GM12878 (cell line): Measurements from ENCODE around the gene TMCO1. TPM values are rescaled to one million over a fixed set of nuclear protein-coding genes. Genes with fewer than 3 reads are reported as not detected.

Experiments
- ATAC-seq: fragments of 200-7000 bp; cut with Tn5 transposase; 3 replicates; pipeline ENCODE4 v1.9.1; 2020; ENCODE audit warnings: mild to moderate bottlenecking, moderate library complexity
- BruUV-seq: library from RNA; stranded (reverse); fragments of 400-500 nt; replicated peaks from 2 replicates; lab custom pipeline; 2021; lab: Mats Ljungman, UMichigan
- CTCF ChIA-PET: fragments of 300-600 bp; sonication (Branson Sonifier 250); formaldehyde crosslinking; extraction: SDS; loops from one replicate; lab custom pipeline; 2021; ENCODE audit warnings: inconsistent platforms; lab: Yijun Ruan, JAX
- POLR2A ChIA-PET: fragments of 350-600 bp; formaldehyde crosslinking; extraction: SDS; loops from one replicate; lab custom pipeline; 2021; ENCODE audit warnings: inconsistent platforms; lab: Charles Lee
- RAD21 ChIA-PET: fragments of 300-600 bp; sonication (Branson Sonifier 250); formaldehyde crosslinking; loops from one replicate; lab custom pipeline; 2023; ENCODE audit warnings: antibody characterized with exemption; ENCODE audit not compliant: unreplicated experiment; lab: Charles Lee
- SMC1A ChIA-PET: fragments of 300-600 bp; sonication (Branson Sonifier 250); formaldehyde crosslinking; loops from one replicate; lab custom pipeline; 2023; ENCODE audit not compliant: unreplicated experiment, uncharacterized antibody; lab: Charles Lee
- DNase-seq: peaks from one replicate; pipeline ENCODE4 v3.0.0-alpha.2; 2011; ENCODE audit warnings: low read depth, low spot score
- FAIRE-seq: peaks from 3 replicates; lab custom pipeline; 2011; peaks lifted over from hg19 to GRCh38; lab: Jason Lieb, UNC
- H2AFZ ChIP-seq: 2 replicates; pipeline ENCODE4 v1.6.0; 2011; ENCODE audit warnings: low read depth, low read length, control low read depth; ENCODE audit not compliant: control insufficient read depth
- H3K27ac ChIP-seq: 2 replicates; pipeline ENCODE4 v1.5.1; 2011; ENCODE audit warnings: control low read depth; ENCODE audit not compliant: control insufficient read depth, insufficient read depth
- H3K27me3 ChIP-seq, 2 experiments: replicated peaks in 1 of 2; 2 replicates each; pipeline versions ENCODE4 v1.6.0 to v1.6.1; 2011; ENCODE audit warnings: low read length in 1 of 2; ENCODE audit not compliant: control insufficient read depth in 2 of 2, insufficient read depth in 2 of 2
- H3K36me3 ChIP-seq, 2 experiments: 2 replicates each; pipeline ENCODE4 v1.5.1; 2011; ENCODE audit warnings: low read length in 1 of 2; ENCODE audit not compliant: control insufficient read depth in 2 of 2, insufficient read depth in 2 of 2
- H3K4me1 ChIP-seq: 2 replicates; pipeline ENCODE4 v1.6.1; 2011; ENCODE audit warnings: mild to moderate bottlenecking, low read length, moderate library complexity, mixed read lengths; ENCODE audit not compliant: control insufficient read depth, insufficient read depth
- H3K4me2 ChIP-seq: 2 replicates; pipeline ENCODE4 v1.6.0; 2011; ENCODE audit warnings: control low read depth; ENCODE audit not compliant: control insufficient read depth, insufficient read depth
- H3K4me3 ChIP-seq: fragments of 200-600 bp; sonication (generic); 2 replicates; pipeline ENCODE4 v1.5.1; 2016
- H3K79me2 ChIP-seq: 2 replicates; pipeline ENCODE4 v1.6.0; 2011; ENCODE audit warnings: low read length; ENCODE audit not compliant: control insufficient read depth, insufficient read depth
- H3K9ac ChIP-seq: 2 replicates; pipeline ENCODE4 v1.8.0; 2011; ENCODE audit warnings: low read length, control low read depth, mixed read lengths; ENCODE audit not compliant: control insufficient read depth, insufficient read depth
- H3K9me3 ChIP-seq: replicated peaks from 3 replicates; pipeline ENCODE4 v1.5.1; 2011; ENCODE audit warnings: mild to moderate bottlenecking, low read length; ENCODE audit not compliant: control insufficient read depth, insufficient read depth
- H4K20me1 ChIP-seq: 2 replicates; pipeline ENCODE4 v1.6.0; 2011; ENCODE audit not compliant: control insufficient read depth, insufficient read depth
- BMI1 ChIP-seq: fragments of 450-650 bp; IDR thresholded peaks from 2 replicates; pipeline ENCODE4 v1.6.1; 2016; ENCODE audit warnings: mild to moderate bottlenecking, moderate library complexity, borderline replicate concordance
- CBX3 ChIP-seq: fragments of 200-600 bp; sonication (generic); IDR thresholded peaks from 2 replicates; pipeline ENCODE4 v1.6.1; 2016; ENCODE audit warnings: low read depth, borderline replicate concordance
- CEBPB ChIP-seq, 2 experiments: fragments of 150-350 bp in 1 of 2; IDR thresholded peaks; 2 replicates each; pipeline ENCODE4 v1.6.1; 2012 to 2014; ENCODE audit warnings: low read depth in 2 of 2, low read length in 2 of 2, borderline replicate concordance in 1 of 2, inconsistent platforms in 1 of 2
- CEBPZ ChIP-seq: fragments of 150-350 bp; IDR thresholded peaks from 2 replicates; pipeline ENCODE4 v1.6.1; 2016; ENCODE audit warnings: low read depth, low read length
- CHD4 ChIP-seq: fragments of 200-600 bp; sonication (generic); IDR thresholded peaks from 2 replicates; pipeline ENCODE4 v1.6.1; 2016; ENCODE audit warnings: mild to moderate bottlenecking
- ESRRA ChIP-seq: IDR thresholded peaks from 2 replicates; pipeline ENCODE4 v1.6.1; 2012; ENCODE audit warnings: mild to moderate bottlenecking, low read length, improper control_type of control experiment
- ETV6 ChIP-seq, 2 experiments: fragments of 450-650 bp in 1 of 2; IDR thresholded peaks in 1 of 2; conservative IDR thresholded peaks in 1 of 2; 2 replicates each; pipeline ENCODE4 v1.6.1; 2014; ENCODE audit warnings: antibody characterized with exemption in 1 of 2, borderline replicate concordance in 1 of 2, low read depth in 1 of 2, mild to moderate bottlenecking in 1 of 2, moderate library complexity in 1 of 2
- HCFC1 ChIP-seq: fragments of 150-350 bp; IDR thresholded peaks from 2 replicates; pipeline ENCODE4 v1.6.1; 2014; ENCODE audit warnings: low read length
- IRF3 ChIP-seq: fragments of 450-650 bp; IDR thresholded peaks from 2 replicates; pipeline ENCODE4 v1.6.1; 2014; ENCODE audit warnings: mild to moderate bottlenecking
- JUNB ChIP-seq: IDR thresholded peaks from 2 replicates; pipeline ENCODE4 v1.6.1; 2016; ENCODE audit warnings: antibody characterized with exemption, mild to moderate bottlenecking
- LARP7 ChIP-seq: fragments of 450-650 bp; IDR thresholded peaks from 2 replicates; pipeline ENCODE4 v1.6.1; 2017; ENCODE audit warnings: mild to moderate bottlenecking
- MTA3 ChIP-seq: IDR thresholded peaks from 2 replicates; pipeline ENCODE4 v1.6.1; 2012; ENCODE audit warnings: low read length, inconsistent platforms, borderline replicate concordance
- MYB ChIP-seq: fragments of 150-350 bp; IDR thresholded peaks from 2 replicates; pipeline ENCODE4 v1.6.1; 2014; ENCODE audit warnings: mild to moderate bottlenecking, low read depth, low read length, borderline replicate concordance
- POLR2AphosphoS2 ChIP-seq: IDR thresholded peaks from 2 replicates; pipeline ENCODE4 v1.6.1; 2011; ENCODE audit warnings: low read depth, mild to moderate bottlenecking, low read length, improper control_type of control experiment, moderate library complexity
- RELA ChIP-seq: fragments of 450-650 bp; IDR thresholded peaks from 2 replicates; pipeline ENCODE4 v1.8.0; 2014; ENCODE audit warnings: borderline replicate concordance; ENCODE audit not compliant: partially characterized antibody
- SIX5 ChIP-seq: IDR thresholded peaks from 2 replicates; pipeline ENCODE4 v1.6.1; 2011; ENCODE audit warnings: mild to moderate bottlenecking, low read depth, low read length, moderate library complexity; ENCODE audit not compliant: severe bottlenecking
- STAT1 ChIP-seq: fragments of 450-650 bp; conservative IDR thresholded peaks from 2 replicates; pipeline ENCODE4 v1.6.1; 2014; ENCODE audit warnings: antibody characterized with exemption, mild to moderate bottlenecking
- SUZ12 ChIP-seq: fragments of 200-600 bp; sonication (generic); IDR thresholded peaks from one replicate; pipeline ENCODE4 v1.6.1; 2018; ENCODE audit warnings: antibody characterized with exemption, mild to moderate bottlenecking; ENCODE audit not compliant: unreplicated experiment
- YBX1 ChIP-seq: fragments of 450-650 bp; IDR thresholded peaks from 2 replicates; pipeline ENCODE4 v1.6.1; 2016; ENCODE audit warnings: antibody characterized with exemption
- ZNF207 ChIP-seq: fragments of 450-650 bp; IDR thresholded peaks from 2 replicates; pipeline ENCODE4 v1.6.1; 2014; ENCODE audit warnings: antibody characterized with exemption, mild to moderate bottlenecking, borderline replicate concordance
- WGBS: methylation state at CpG from one replicate; pipeline ENCODE4 v1.1.6; 2016; ENCODE audit warnings: low lambda C conversion rate; ENCODE audit not compliant: insufficient replicate concordance, insufficient coverage; ENCODE audit errors: missing lambda C conversion rate; 5-methylcytosine and 5-hydroxymethylcytosine counted together
- in situ Hi-C: fragments of 300-500 bp; cut with MboI; formaldehyde crosslinking; loops from 9 replicates; pipeline ENCODE4 v1.14.3; 2018; ENCODE audit warnings: mixed read lengths
- intact Hi-C: fragments of 100-400 bp; cut with micrococcal nuclease; formaldehyde crosslinking; loops from one replicate; pipeline ENCODE4 v1.14.2; 2022; ENCODE audit not compliant: unreplicated experiment
- polyA plus RNA-seq, 11 experiments: library from polyadenylated mRNA; depleted of rRNA in 4 of 11; unstranded in 6 of 11; stranded (reverse) in 5 of 11; fragments of >200 nt; fragmentation: Nextera tagmentation in 4 of 11; fragmentation: Illumina TruSeq in 1 of 11; extraction: Ambion mirVana in 4 of 11; extraction: Trizol in 1 of 11; gene quantifications; 1 replicate in 1 of 11; 2 replicates in 10 of 11; pipeline versions ENCODE4 v1.2.1 to v1.2.3, GENCODE V29; 2011 to 2016; ENCODE audit warnings: inconsistent platforms in 2 of 11, missing spikeins in 2 of 11, low read depth in 1 of 11
- total RNA-seq, 4 experiments: library from RNA; depleted of rRNA in 3 of 4; stranded (reverse); fragments of >200 nt in 3 of 4; fragmentation: Illumina TruSeq in 1 of 4; extraction: Trizol in 1 of 4; gene quantifications; 2 replicates each; pipeline versions ENCODE4 v1.2.1 to v1.2.3, GENCODE V29; 2013 to 2021

Gene TMCO1
- total and polyA plus RNA-seq, 10 of the 15 experiments (the other 5 are each of a cell fraction or from before 2014, with no cell fraction given): 50.3 to 253 (median 126) TPM

- TF ChIP-seq ETV6 (conservative IDR thresholded peaks at IDR 0.05 in 1 of 2, IDR thresholded peaks at IDR 0.05 in 1 of 2; ENCODE audit: borderline replicate concordance in 1 of 2, low read depth in 1 of 2): no peak
- no peak for TF ChIP-seq POLR2AphosphoS2
- no peak for TF ChIP-seq CEBPZ
- TF ChIP-seq ZNF207: no peak
Measured at GRCh38 chr1:165795894-165796293, 27.2 kb upstream of the TMCO1 start (continued).

- DNase-seq (no peak), FAIRE-seq (no peak), ATAC-seq (no peak)
- ChIA-PET RAD21 (no interaction called here), CTCF (interaction anchor here (0.6 kb wide), 1 partner anchor 82 kb away, joined by 3 read pairs; no protein-coding TSS in a partner anchor), SMC1A (interaction anchor here (1.1 to 1.6 kb wide), 2 partner anchors 17 to 113 kb away, joined by 3 to 4 read pairs; no protein-coding TSS in a partner anchor), POLR2A (no interaction called here)
- Histone ChIP-seq H3K4me1 (no peaks in the 10 kb centered on the region), H3K9me3 (no peaks in the 10 kb centered on the region), H3K36me3 (no peaks in the 10 kb centered on the region), H3K27me3 (no peaks in the 10 kb centered on the region; a peak in 1 of 4 replicates), H4K20me1 (no peaks in the 10 kb centered on the region), H3K79me2 (no peaks in the 10 kb centered on the region), H3K4me2 (no peak overlapping the region), H2AFZ (no peak overlapping the region), H3K9ac (no peak overlapping the region), H3K4me3 (no peak overlapping the region), H3K27ac (no peak overlapping the region)
- TF ChIP-seq MTA3 (no peak), ESRRA (no peak), RELA (no peak), JUNB (no peak), IRF3 (no peak), LARP7 (no peak), SUZ12 (no peak), CEBPB (IDR thresholded peaks at IDR 0.05; ENCODE audit: borderline replicate concordance in 1 of 2, low read depth in 2 of 2, low read length in 2 of 2) (no peak), CBX3 (no peak), YBX1 (no peak), STAT1 (no peak), HCFC1 (no peak), MYB (no peak), SIX5 (no peak), BMI1 (no peak), CHD4 (no peak)
- WGBS: 0% methylated on average over 2 of the region's 2 CpGs
- in situ Hi-C loops (no loop called here), intact Hi-C loops (no loop called here)
- BruUV-seq: no TSS peak
Measured at GRCh38 chr1:165793951-165794350, 25.3 kb upstream of the TMCO1 start.
